HG03066 (cell line): ENCODE results near the gene MAGI1.
A peak's percentile ranks its signal among the peaks of the same experiment; 100 is the strongest.

Source experiments
- ATAC-seq: cut with Tn5 transposase; IDR thresholded peaks from one replicate; pipeline ENCODE4 v1.9.1; 2021; ENCODE audit warnings: low read depth; ENCODE audit not compliant: unreplicated experiment

Gene MAGI1

DNA sequence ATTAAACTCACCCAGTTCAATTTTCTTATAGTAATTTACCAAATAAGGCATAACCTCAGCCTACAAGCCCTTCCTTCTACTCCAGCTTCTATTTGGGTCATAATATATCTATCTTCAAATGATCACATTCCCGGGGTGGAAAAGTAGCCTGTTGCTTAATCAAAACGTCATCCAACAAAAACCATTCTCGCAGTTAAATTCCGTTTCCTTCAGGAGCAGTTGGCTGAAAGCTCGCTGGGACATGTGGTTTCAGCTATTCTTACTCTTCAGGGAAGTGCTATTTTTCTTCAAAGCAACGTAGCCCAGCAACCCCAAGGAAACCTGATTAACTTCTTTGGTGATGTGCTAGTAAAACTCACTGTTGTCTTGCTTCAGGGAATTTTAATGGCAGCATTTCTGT, 59.6 kb downstream of the MAGI1 start:
- ATAC-seq, result no peak

- ATAC-seq, result no peak
Measured at GRCh38 chr3:65978116-65978515, 60.6 kb downstream of the MAGI1 start.

DNA sequence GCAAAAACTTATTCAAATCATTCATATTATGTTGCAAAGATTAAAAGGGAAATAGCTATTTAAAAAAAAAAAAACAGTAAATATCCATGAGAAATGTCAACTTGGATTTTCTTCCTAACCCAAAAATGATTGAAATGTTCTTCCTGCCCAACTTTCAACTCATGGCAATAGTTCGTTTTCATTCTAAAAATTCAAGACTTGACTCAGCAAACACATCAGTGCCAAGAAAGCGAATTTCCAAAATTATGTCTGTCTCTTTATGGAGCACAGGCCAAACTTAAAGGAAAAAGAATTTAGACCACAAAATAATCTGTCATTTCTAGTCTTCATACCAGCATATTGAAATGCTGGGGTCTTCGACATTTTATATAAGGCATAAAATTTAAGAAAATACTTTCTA, 63.7 kb downstream of the MAGI1 start:
- ATAC-seq, result no peak

- ATAC-seq, result no peak
Measured at GRCh38 chr3:65974509-65974908, 64.2 kb downstream of the MAGI1 start.

DNA sequence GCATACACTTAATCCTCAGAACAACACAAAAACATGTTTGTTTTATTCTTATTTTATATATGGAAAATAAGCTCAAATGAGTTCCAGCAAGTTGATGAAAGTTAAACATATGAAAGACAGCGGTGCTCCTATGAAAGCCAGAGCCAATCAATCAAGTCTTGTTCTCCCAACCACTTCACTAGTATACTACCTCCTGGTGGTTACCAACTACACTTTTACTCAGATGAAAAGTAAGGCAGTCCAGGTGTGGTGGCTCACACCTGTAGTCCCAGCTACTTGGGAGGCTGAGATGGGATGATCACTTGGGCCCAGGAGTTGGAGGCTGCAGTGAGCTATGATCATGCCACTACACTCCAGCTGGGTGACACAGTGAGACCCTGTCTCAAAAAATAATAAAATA, 66.0 kb downstream of the MAGI1 start:
- ATAC-seq, result no peak

- no peak for ATAC-seq
Measured at GRCh38 chr3:65971293-65972252, 67.1 kb downstream of the MAGI1 start.

DNA sequence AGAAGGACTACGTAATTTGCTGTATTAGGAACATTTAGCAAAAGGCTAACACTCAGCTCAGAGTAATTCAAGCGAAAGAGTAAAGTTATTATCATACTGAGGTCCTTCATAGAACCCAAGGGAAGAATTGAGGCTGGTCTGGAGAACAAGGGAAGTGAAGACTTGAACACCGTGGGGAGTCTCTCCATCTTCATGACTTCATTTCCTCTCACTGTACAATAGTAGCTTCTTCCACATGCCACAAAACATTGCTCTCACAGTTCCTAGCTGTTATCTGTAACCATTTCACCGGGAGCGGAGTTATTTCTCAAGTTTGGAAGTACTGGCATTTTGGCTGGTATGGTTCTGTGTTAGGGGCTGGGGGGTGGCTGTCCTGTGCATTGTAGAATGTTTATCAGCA, 69.7 kb downstream of the MAGI1 start:
- no peak for ATAC-seq

GRCh38 chr3:65967451-65967850, 71.3 kb downstream of the MAGI1 start:
- ATAC-seq, result no peak

- no peak for ATAC-seq
Measured at GRCh38 chr3:65964838-65965237, 73.9 kb downstream of the MAGI1 start.

DNA sequence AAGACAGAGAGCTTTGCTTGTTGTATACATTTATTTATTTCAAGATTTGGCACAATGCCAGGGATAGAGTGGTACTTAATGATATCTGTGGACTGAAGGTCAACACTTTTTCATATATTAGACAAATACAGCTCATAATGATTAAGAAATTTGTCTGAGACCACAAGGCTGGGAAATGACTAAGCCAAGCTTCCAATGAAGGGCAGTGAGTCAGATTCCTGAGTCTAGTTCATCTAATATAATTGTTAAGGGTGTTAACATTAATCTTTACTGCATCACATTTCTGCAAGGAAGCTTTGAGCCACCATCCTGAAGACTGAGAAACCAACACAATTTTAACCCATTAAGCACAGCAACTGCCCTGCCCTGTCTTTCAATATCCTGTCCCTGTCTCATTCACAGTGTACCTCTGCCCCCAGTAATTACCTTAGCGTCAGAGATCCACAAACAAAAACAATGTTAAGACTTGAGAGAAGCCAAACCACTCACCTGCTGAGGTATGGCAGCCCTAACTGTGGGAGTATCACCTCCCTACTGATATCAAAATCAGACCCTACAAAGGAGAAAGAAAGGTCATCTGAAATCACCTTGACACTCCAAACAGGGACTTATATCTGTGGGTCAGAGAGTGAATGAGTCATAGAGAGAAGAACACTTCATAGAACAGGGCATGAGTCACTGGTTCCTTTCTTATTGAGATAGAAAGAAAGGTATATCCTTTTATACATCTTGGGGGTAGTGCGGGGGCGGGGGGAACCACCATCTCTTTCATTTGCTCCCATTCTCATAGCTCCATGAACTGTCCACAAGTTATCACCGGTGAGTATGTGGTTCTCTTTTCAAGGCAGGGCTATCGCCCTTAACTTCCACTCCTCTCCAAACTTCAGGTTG, 74.7 kb downstream of the MAGI1 start:
- peak; percentile 92 for ATAC-seq

DNA sequence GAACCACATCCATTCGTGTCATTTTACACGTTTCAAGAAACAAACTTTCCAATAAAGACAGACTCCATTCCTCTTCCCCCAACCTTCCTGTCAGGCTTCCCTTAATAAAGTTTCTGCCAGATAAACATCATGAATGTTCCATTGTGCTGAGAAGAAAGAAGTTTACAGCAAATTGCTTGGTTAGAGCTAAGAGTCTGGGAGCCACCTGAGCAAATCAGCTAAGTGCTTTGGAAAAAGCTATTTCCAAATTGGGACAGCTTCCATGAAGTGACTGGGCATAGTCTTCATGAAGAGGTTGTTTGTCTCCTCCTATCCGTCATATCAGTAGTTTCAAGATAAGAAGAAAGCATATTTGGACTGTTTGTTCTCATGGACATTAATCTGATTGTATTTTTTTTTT, 77.0 kb downstream of the MAGI1 start:
- no peak for ATAC-seq

DNA sequence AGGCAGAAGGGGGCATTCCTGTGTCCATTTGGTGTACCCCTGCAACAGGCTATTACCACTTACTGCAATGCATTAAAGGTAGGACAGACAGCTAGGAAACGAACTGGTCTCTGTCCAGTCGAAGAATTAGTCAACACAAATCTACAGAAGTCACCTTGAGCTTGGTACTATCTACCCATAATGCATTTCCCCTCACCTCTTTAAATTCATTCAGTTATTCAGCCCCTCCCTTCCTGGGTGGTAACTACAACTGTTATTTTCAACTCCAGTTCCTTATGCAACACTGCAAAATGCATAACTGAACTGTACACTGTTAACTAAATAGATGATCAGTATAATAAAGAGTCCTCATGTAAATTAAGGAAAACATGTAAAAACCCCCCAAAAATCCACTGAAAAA, 77.6 kb downstream of the MAGI1 start:
- ATAC-seq, result no peak

GRCh38 chr3:65960087-65960486, 78.6 kb downstream of the MAGI1 start:
- no peak for ATAC-seq

- no peak for ATAC-seq
Measured at GRCh38 chr3:65958216-65958615, 80.5 kb downstream of the MAGI1 start.

- no peak for ATAC-seq
Measured at GRCh38 chr3:65955792-65956477, 82.8 kb downstream of the MAGI1 start.

- ATAC-seq, result no peak
Measured at GRCh38 chr3:65953881-65954733, 84.6 kb downstream of the MAGI1 start.

DNA sequence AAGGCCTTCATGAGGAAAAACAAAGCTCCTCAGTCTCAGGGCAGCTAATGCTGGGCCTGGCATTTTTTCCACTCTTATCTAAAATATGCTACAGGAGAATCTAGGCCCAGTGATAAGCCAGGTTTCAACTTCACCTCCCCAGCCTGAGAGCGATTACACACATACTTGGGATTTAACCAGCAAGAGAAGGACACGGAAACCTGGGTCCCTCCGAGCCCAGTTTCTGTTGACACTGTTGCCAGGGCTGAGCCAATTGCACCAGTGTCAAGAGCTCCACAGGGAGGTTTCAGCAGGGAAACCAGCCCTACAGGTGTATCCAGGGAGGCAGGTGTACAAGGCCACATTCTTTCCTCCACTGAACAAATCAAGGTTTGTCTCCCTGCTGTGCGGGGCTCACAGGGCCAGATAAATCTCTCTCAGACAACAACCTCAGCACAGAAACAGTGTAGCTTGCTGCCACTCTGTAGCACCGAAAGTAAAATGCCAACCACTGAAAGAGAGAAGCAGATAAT, 85.4 kb downstream of the MAGI1 start:
- ATAC-seq, result no peak

- no peak for ATAC-seq
Measured at GRCh38 chr3:65952842-65953241, 85.9 kb downstream of the MAGI1 start.

- no peak for ATAC-seq
Measured at GRCh38 chr3:65951836-65952505, 86.7 kb downstream of the MAGI1 start.
